IPS-11a (cell line): ENCODE measurements around the gene GUCY1A2.
"Not testable (repeated sequence)": the region's sequence is repeated elsewhere in the genome, so short reads cannot be mapped to it uniquely, and the experiment has no call there.

Experiments used
- H3K4me3 ChIP-seq: one replicate; pipeline ENCODE4 v1.5.1; 2013; ENCODE audit warnings: low read depth, low read length, control low read depth

The GUCY1A2 gene

GRCh38 chr11:106848526-106848925 lies 169.8 kb downstream of the GUCY1A2 start:
- H3K4me3 ChIP-seq = no peak overlapping the region

GRCh38 chr11:106842134-106842533 lies 176.1 kb downstream of the GUCY1A2 start:
- no peak overlapping the region for H3K4me3 ChIP-seq

DNA sequence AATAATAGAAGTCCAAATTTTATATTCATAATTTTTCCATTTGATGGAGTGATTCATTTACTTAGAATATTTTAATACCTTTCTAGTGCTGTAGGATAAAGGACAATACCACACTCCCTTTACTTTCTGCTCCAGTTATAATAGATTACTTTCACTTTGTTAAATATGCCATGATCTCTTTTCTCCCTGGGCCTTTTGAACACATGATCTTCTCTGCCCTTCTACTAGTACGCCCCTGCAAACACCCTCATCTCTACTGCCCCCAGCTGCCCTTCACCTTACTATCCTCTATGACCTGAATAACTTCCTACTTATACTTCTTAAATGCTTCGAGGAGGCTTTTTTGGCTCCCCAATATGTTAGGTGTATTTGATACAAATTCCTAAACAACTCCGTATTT lies 177.3 kb downstream of the GUCY1A2 start:
- no peak overlapping the region for H3K4me3 ChIP-seq

- H3K4me3 ChIP-seq = no peak overlapping the region
Observed at GRCh38 chr11:106840146-106840545, 178.1 kb downstream of the GUCY1A2 start.

- no peak overlapping the region for H3K4me3 ChIP-seq
Observed at GRCh38 chr11:106834567-106834966, 183.7 kb downstream of the GUCY1A2 start.

GRCh38 chr11:106828976-106829375 lies 189.3 kb downstream of the GUCY1A2 start:
- no peak overlapping the region for H3K4me3 ChIP-seq

GRCh38 chr11:106828576-106828975 lies 189.7 kb downstream of the GUCY1A2 start:
- no peak overlapping the region for H3K4me3 ChIP-seq

DNA sequence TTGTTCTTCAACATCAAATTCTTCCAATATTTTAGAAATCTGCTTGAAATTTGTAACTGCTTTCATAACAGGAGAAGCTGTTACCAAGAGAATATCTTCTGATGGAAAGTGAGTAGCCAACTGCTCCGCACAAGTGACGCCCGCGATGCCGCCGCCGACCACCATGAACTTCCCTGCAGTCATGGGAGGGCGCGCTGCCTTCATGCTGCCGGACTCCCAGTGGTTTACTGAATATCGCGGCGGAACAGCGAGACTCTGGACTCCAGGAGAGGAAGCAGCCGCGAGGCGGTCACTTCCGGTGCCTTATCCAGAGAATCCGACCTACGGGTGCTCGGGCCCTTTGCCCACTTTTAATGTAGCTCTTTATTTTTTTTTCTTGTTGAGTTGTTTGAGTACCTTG lies 190.6 kb downstream of the GUCY1A2 start:
- H3K4me3 ChIP-seq = no peak overlapping the region

- H3K4me3 ChIP-seq = not testable (repeated sequence)
Observed at GRCh38 chr11:106826558-106826957, 191.7 kb downstream of the GUCY1A2 start.

DNA sequence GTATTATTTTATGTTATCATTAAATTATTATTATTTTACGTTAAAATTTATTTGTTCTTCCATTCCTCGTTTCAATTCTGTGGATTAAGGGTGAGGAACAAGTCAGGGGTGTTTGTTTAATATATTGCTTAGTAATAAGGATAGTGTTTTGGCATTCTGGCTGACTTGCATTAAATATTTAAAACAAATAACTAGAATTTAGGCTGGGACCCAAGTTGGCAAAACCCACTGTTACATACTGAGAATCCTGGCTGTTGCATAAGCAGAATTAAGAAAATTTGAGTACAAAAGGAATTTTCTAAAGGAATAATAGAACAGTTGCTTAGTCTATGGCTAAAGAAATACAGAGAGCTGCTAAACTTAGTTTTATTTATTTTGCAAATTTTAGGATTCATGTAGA lies 196.4 kb downstream of the GUCY1A2 start:
- H3K4me3 ChIP-seq = no peak overlapping the region

GRCh38 chr11:106821291-106821690 lies 197.0 kb downstream of the GUCY1A2 start:
- no peak overlapping the region for H3K4me3 ChIP-seq

GRCh38 chr11:106818443-106818842 lies 199.8 kb downstream of the GUCY1A2 start:
- H3K4me3 ChIP-seq = no peak overlapping the region

- H3K4me3 ChIP-seq = no peak overlapping the region
Observed at GRCh38 chr11:106815209-106815608, 203.1 kb downstream of the GUCY1A2 start.

DNA sequence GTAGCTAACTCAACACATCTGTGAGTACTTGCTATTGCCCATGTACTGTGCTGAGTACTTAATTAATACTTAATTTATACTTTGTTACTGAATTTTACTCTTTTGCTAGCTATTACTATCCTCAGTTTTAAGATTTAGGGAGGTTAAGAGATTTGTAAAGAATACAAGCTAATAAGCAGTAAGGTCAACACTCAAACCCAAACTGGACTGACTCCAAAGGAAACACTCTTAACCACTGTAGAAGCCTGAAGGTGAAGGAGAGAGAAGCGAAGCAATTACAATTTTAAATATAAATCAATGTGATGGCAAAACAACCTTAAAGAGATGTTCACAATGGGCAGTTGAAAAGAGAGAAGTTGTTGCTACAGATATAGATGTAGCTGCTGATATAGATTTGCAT lies 204.5 kb downstream of the GUCY1A2 start:
- H3K4me3 ChIP-seq = no peak overlapping the region

DNA sequence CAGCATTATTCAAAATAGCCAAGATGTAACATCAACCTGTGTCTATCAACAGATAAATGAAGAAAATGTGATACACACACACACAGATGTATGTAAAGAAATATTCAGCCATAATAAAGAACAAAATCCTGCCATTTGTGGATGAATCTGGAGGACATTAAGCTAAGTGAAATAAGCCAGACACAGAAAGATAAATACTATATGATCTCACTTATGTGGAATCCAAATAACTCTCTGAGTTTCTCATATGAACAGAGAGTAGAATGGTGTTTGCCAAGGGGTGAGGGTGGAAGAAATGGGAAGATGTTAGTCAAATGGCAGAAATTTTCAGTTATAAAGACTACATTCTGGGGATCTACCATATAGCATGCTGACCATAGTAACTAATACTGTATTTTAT lies 224.2 kb downstream of the GUCY1A2 start:
- H3K4me3 ChIP-seq = no peak overlapping the region

DNA sequence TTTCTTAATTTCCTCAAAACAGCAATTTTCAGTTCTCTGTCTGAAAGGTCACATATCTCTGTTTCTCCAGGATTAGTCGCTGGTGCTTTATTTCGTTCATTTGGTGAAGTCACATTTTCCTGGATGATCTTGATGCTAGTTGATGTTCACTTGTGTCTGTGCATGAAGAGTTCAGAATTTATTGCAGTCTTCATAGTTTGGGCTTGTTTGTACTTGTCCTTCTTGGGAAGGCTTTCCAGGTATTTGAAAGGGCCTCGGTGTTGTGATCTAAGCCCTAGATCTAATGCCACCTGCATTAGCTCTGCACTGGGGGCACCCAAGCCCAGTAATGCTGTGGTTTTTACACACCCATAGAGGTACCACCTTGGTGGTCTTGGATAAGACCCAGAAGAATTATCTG lies 228.9 kb downstream of the GUCY1A2 start:
- H3K4me3 ChIP-seq = no peak overlapping the region

- H3K4me3 ChIP-seq = no peak overlapping the region
Observed at GRCh38 chr11:106787454-106787853, 230.8 kb downstream of the GUCY1A2 start.

DNA sequence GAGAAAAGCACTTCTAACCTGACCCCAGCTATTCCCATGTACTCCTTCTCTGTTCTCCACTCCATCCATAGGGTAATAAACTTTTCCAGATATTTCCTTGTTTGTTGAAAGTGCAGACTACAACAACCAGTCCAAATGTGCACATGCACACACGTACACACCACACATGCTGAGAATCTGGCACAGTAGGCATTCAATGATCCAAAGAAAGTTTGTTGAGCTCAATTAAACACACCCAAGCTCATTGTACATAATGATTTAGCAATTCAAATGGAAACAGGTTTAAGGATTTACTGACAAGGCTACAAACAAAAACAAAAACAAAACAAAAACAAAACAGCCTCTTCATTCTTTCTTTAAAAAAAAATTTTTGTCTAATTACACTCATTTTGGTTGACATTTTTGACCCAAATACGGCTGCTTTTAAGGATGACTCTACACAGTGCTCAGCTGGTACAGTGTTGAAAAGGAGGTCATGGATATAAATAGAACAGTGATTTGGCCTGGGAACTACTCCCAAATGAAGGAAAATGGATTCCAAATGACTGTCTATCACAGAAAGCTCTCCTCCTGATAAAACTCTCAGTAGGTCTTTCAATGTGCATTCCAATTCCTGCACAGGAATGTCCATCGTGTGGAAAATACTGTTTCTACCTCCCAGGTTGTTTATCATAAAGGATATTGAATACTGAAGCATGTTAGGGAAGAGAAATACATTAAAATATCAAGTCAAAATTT lies 232.2 kb downstream of the GUCY1A2 start:
- H3K4me3 ChIP-seq = no peak overlapping the region

- not testable (repeated sequence) for H3K4me3 ChIP-seq
Observed at GRCh38 chr11:106777302-106777701, 241.0 kb downstream of the GUCY1A2 start.

DNA sequence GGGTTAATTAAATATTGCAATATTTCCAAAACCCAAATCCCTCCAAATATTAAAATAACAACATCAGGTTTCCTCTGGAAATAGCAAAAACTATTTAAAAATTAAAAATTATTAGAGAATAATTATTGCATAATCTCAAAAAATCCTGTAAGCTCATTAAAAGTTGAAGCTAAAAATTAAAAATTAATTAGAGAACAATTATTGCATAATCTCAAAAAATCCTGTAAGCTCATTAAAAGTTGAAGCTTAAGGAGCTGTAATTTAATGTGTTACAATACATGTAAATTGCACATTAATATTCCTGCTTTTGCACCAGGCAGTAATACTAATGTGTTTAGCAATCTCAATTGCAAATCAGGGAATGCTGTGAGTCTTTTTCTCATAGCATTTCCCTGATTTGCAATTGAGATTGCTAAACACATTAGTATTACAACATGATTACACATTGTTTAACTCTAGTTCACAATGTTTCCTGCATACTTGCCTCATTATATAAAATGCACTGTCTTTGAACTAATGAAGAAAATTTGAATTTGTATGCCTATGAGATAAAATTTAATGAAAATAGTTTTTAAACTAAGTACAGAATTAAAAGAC lies 247.7 kb downstream of the GUCY1A2 start:
- H3K4me3 ChIP-seq = no peak overlapping the region

- no peak overlapping the region for H3K4me3 ChIP-seq
Observed at GRCh38 chr11:106765469-106766258, 252.6 kb downstream of the GUCY1A2 start.

DNA sequence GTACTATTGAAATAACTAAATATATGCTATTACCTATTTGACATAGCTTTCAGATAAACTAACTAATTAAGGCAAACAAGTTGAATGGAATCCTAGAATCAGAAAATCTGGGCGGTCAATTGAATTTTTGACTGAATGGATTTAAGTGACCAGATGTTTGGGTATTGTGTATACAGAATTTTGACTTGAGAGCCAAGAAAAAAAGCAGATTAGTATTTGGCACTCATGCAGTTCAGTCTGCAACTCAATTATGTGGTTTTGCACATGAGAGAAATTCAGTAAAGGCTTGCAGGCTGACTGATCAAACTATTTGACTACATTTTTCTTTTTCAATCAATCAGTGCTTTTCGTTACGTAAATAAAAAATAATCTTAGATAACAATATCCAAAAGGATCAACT lies 254.8 kb downstream of the GUCY1A2 start:
- H3K4me3 ChIP-seq = no peak overlapping the region
